K562 (cell line): ENCODE measurements around the gene MPRIP. TPM values are rescaled to one million over a fixed set of nuclear protein-coding genes. Genes with fewer than 3 reads are reported as not detected.

Experiments
- CSDE1 ChIP-seq, 2 experiments: fragments of 450-650 bp; IDR thresholded peaks; 2 replicates each; pipeline ENCODE4 v1.6.1; 2016; ENCODE audit warnings: mild to moderate bottlenecking in 1 of 2
- FOXP4 ChIP-seq: sonication (generic); formaldehyde crosslinking; IDR thresholded peaks from 2 replicates; pipeline ENCODE4 v1.8.0; 2022; ENCODE audit warnings: mild to moderate bottlenecking, missing genetic modification reagents, borderline replicate concordance
- IFI16 ChIP-seq: fragments of 250-450 bp; sonication (Bioruptor Pico); IDR thresholded peaks from 2 replicates; pipeline ENCODE4 v2.1.2; 2022; ENCODE audit warnings: mild to moderate bottlenecking, inconsistent platforms
- NFIX ChIP-seq: fragments of 250-450 bp; sonication (Bioruptor Pico); IDR thresholded peaks from 2 replicates; pipeline ENCODE4 v1.4.0; 2020; ENCODE audit warnings: low read depth, mild to moderate bottlenecking, moderate library complexity
- PCBP1 ChIP-seq: fragments of 200-400 bp; formaldehyde crosslinking; IDR thresholded peaks from 2 replicates; pipeline ENCODE4 v1.6.1; 2018; ENCODE audit warnings: mild to moderate bottlenecking, low read depth, low read length; ENCODE audit not compliant: poor library complexity, severe bottlenecking
- PHB2 ChIP-seq: fragments of 450-650 bp; IDR thresholded peaks from 2 replicates; pipeline ENCODE4 v1.6.1; 2017; ENCODE audit warnings: low read depth
- PML ChIP-seq: IDR thresholded peaks from 2 replicates; pipeline ENCODE4 v1.6.1; 2012; ENCODE audit warnings: low read length, inconsistent platforms
- POU5F1 ChIP-seq: fragments of 150-350 bp; IDR thresholded peaks from 2 replicates; pipeline ENCODE4 v1.6.1; 2014; ENCODE audit warnings: borderline replicate concordance, low read length, low read depth, mild to moderate bottlenecking; ENCODE audit not compliant: partially characterized antibody
- RERE ChIP-seq: sonication (generic); formaldehyde crosslinking; IDR thresholded peaks from 2 replicates; pipeline ENCODE4 v1.8.0; 2023; ENCODE audit warnings: missing genetic modification reagents, mild to moderate bottlenecking, borderline replicate concordance
- TCF15 ChIP-seq: fragments of 250-450 bp; sonication (Bioruptor Pico); IDR thresholded peaks from 2 replicates; pipeline ENCODE4 v1.8.0; 2022; ENCODE audit warnings: moderate library complexity, mild to moderate bottlenecking, inconsistent platforms
- ZBTB43 ChIP-seq: sonication (generic); formaldehyde crosslinking; IDR thresholded peaks from 2 replicates; pipeline ENCODE4 v1.8.0; 2023; ENCODE audit warnings: mild to moderate bottlenecking, missing genetic modification reagents
- ZBTB9 ChIP-seq: fragments of 450-650 bp; formaldehyde crosslinking; IDR thresholded peaks from 2 replicates; pipeline ENCODE4 v1.4.0; 2020; ENCODE audit warnings: mild to moderate bottlenecking, moderate library complexity
- ZNF140 ChIP-seq: fragments of 250-450 bp; sonication (Bioruptor Pico); IDR thresholded peaks from 2 replicates; pipeline ENCODE4 v1.8.0; 2021; ENCODE audit warnings: moderate library complexity, mild to moderate bottlenecking, inconsistent platforms
- ZNF449 ChIP-seq: fragments of 250-450 bp; sonication (Bioruptor Pico); IDR thresholded peaks from 2 replicates; pipeline ENCODE4 v1.8.0; 2022; ENCODE audit warnings: moderate library complexity, mild to moderate bottlenecking, inconsistent platforms
- polyA plus RNA-seq, 8 experiments: library from polyadenylated mRNA; depleted of rRNA in 4 of 8; stranded (reverse) in 5 of 8; unstranded in 3 of 8; fragments of >200 nt; fragmentation: Nextera tagmentation in 2 of 8; fragmentation: Illumina TruSeq in 1 of 8; extraction: Ambion mirVana in 2 of 8; extraction: Trizol in 1 of 8; gene quantifications; 2 replicates each; pipeline versions ENCODE4 v1.2.1 to v1.2.3, GENCODE V29; 2011 to 2014; ENCODE audit warnings: inconsistent platforms in 1 of 8, missing spikeins in 1 of 8
- total RNA-seq, 7 experiments: library from RNA; depleted of rRNA in 6 of 7; stranded (reverse); fragments of >200 nt in 6 of 7; fragmentation: Illumina TruSeq in 2 of 7; extraction: Trizol in 2 of 7; gene quantifications; 2 replicates each; pipeline versions ENCODE4 v1.2.1 to v1.2.3, GENCODE V29; 2011 to 2021; ENCODE audit warnings: low replicate concordance in 1 of 7

The MPRIP gene
- total and polyA plus RNA-seq, 9 of the 15 experiments (the other 6 are each of a cell fraction or from before 2014, with no cell fraction given), result 10.0 to 72.6 (median 30.1) TPM

- TF ChIP-seq ZNF449 (CRISPR knock-in tag) (no peak), NFIX (CRISPR knock-in tag) (no peak), FOXP4 (CRISPR knock-in tag) (no peak), IFI16 (CRISPR knock-in tag) (no peak), ZBTB9 (CRISPR knock-in tag) (no peak), ZNF140 (no peak), TCF15 (CRISPR knock-in tag) (no peak), PCBP1 (peak; percentile 16), RERE (CRISPR knock-in tag) (no peak), PHB2 (no peak), CSDE1 (IDR thresholded peaks at IDR 0.05) (no peak), POU5F1 (no peak), ZBTB43 (CRISPR knock-in tag) (no peak), PML (no peak)
Observed at GRCh38 chr17:17205368-17206123, 163.3 kb downstream of the MPRIP start (continued).
